ENCODE measurements around the gene ST8SIA5.

ST8SIA5 gene

GRCh38 chr18:46731316-46731715 lies 25.5 kb downstream of the ST8SIA5 start:
- no peak for DNase-seq (ENCODE audit: low read depth in 1 of 2, low spot score in 1 of 2)
- H3K27ac ChIP-seq (replicated peaks): no peak overlapping the region
- no peak overlapping the region for H3K4me3 ChIP-seq (replicated peaks; ENCODE audit: insufficient read depth, low read length)
- H3K27me3 ChIP-seq (ENCODE audit: insufficient read depth, poor library complexity, severe bottlenecking): no peaks in the 10 kb centered on the region
- TF ChIP-seq SPI1 (IDR thresholded peaks at IDR 0.05; ENCODE audit: borderline replicate concordance, low read depth) (no peak), REST (IDR thresholded peaks at IDR 0.05; ENCODE audit: insufficient replicate concordance, low read depth) (no peak), CTCF (IDR thresholded peaks at IDR 0.05; ENCODE audit: insufficient read depth, low read length) (no peak), GABPA (IDR thresholded peaks at IDR 0.05; ENCODE audit: low read depth) (no peak), POLR2AphosphoS5 (IDR thresholded peaks at IDR 0.05; ENCODE audit: low read depth) (no peak)

DNA sequence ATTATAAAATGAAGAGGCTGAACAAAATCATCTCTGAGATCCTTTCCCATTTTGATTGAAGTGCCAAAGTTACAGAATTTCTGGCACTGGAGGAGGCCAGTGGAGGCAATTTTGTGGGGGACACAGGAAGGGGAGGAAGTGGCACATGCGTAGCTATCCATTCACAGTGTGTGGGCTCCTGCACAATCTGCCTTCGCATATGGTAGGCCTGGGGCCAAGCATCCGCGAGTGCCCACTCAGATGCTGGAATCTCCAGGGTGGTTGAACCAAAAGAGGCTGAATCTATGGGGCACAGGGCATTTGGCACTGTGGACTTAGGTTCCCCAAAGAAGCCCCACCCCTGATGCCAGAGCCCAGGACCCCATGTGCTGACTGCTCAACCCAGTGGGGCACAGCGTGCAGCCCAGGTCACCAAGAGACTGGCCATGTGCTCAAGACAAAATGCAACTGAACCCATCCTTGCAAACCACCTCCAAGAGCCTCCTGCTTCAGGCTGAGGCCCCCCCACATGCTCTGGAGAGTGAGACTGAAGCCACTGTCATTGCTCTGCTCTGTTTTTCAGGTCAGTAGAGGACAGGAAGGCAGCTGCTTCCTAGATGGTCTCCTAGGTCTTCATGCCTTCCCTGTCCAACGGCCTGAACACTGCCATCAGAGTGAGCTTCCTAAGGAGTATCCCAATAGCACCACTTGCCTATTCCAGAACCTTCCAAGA lies 28.5 kb downstream of the ST8SIA5 start:
- DNase-seq (ENCODE audit: low read depth in 1 of 2, low spot score in 1 of 2): no peak
- H3K27me3 ChIP-seq (ENCODE audit: insufficient read depth, poor library complexity, severe bottlenecking): no peaks in the 10 kb centered on the region
- TF ChIP-seq GABPA (IDR thresholded peaks at IDR 0.05; ENCODE audit: low read depth) (no peak), CTCF (IDR thresholded peaks at IDR 0.05; ENCODE audit: insufficient read depth, low read length) (no peak), SPI1 (IDR thresholded peaks at IDR 0.05; ENCODE audit: borderline replicate concordance, low read depth) (no peak), REST (IDR thresholded peaks at IDR 0.05; ENCODE audit: insufficient replicate concordance, low read depth) (no peak), POLR2AphosphoS5 (IDR thresholded peaks at IDR 0.05; ENCODE audit: low read depth) (no peak)
- H3K27ac ChIP-seq (replicated peaks): no peak overlapping the region
- no peak overlapping the region for H3K4me3 ChIP-seq (replicated peaks; ENCODE audit: insufficient read depth, low read length)

DNA sequence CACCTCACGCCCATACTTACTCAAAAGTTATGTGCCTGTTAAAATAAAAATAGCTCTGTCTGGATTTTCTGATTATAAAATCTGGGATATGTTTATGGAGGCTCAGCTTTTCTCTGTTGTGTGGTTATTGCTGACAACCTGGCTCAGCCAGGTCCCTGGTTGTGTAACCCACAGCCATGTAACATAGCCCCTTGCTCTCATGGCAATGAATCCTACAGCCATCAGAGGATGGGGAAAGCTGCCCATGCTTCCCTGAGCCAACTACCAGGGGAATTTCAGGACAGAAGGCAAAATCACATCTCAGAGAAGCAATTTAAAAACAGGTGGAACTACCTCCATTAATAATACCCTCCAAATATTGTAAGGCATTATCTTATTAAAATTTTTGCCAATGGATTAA lies 29.7 kb downstream of the ST8SIA5 start:
- H3K4me3 ChIP-seq (replicated peaks; ENCODE audit: insufficient read depth, low read length): no peak overlapping the region
- no peak for TF ChIP-seq POLR2AphosphoS5 (IDR thresholded peaks at IDR 0.05; ENCODE audit: low read depth)
- TF ChIP-seq REST (IDR thresholded peaks at IDR 0.05; ENCODE audit: insufficient replicate concordance, low read depth): no peak
- no peak for TF ChIP-seq GABPA (IDR thresholded peaks at IDR 0.05; ENCODE audit: low read depth)
- TF ChIP-seq SPI1 (IDR thresholded peaks at IDR 0.05; ENCODE audit: borderline replicate concordance, low read depth): no peak
- no peak for TF ChIP-seq CTCF (IDR thresholded peaks at IDR 0.05; ENCODE audit: insufficient read depth, low read length)
- no peak for DNase-seq (ENCODE audit: low read depth in 1 of 2, low spot score in 1 of 2)
- no peaks in the 10 kb centered on the region for H3K27me3 ChIP-seq (ENCODE audit: insufficient read depth, poor library complexity, severe bottlenecking)
- H3K27ac ChIP-seq (replicated peaks): no peak overlapping the region

All from HL-60 (cell line).